GM12878 (cell line): ENCODE results near the gene ANKRD16. TPM values are rescaled to one million over a fixed set of nuclear protein-coding genes. Genes with fewer than 3 reads are reported as not detected.

ENCODE experiments used
- ATF3 ChIP-seq: IDR thresholded peaks from 2 replicates; pipeline ENCODE4 v1.6.1; 2011; ENCODE audit warnings: low read depth, mild to moderate bottlenecking, low read length, moderate library complexity, borderline replicate concordance; ENCODE audit errors: extremely low read depth
- CHD4 ChIP-seq: fragments of 200-600 bp; sonication (generic); IDR thresholded peaks from 2 replicates; pipeline ENCODE4 v1.6.1; 2016; ENCODE audit warnings: mild to moderate bottlenecking
- EED ChIP-seq: sonication (generic); IDR thresholded peaks from 2 replicates; pipeline ENCODE4 v1.6.1; 2016; ENCODE audit warnings: antibody characterized with exemption, low read depth
- EZH2 ChIP-seq: IDR thresholded peaks from 2 replicates; pipeline ENCODE4 v1.6.1; 2012; ENCODE audit warnings: low read depth, mild to moderate bottlenecking, control low read depth, inconsistent platforms, low read length, borderline replicate concordance; ENCODE audit not compliant: control insufficient read depth
- FOS ChIP-seq: IDR thresholded peaks from 3 replicates; pipeline ENCODE4 v1.6.1; 2011; ENCODE audit warnings: borderline replicate concordance; ENCODE audit not compliant: insufficient read length; ENCODE audit errors: extremely low read depth
- GABPA ChIP-seq: IDR thresholded peaks from 2 replicates; pipeline ENCODE4 v1.6.1; 2014; ENCODE audit warnings: antibody characterized with exemption, low read depth, mild to moderate bottlenecking, inconsistent platforms
- IKZF2 ChIP-seq, 2 experiments: fragments of 450-650 bp; IDR thresholded peaks; 2 replicates each; pipeline ENCODE4 v1.6.1; 2017; ENCODE audit warnings: mild to moderate bottlenecking in 2 of 2, moderate library complexity in 2 of 2
- IRF3 ChIP-seq: fragments of 450-650 bp; IDR thresholded peaks from 2 replicates; pipeline ENCODE4 v1.6.1; 2014; ENCODE audit warnings: mild to moderate bottlenecking
- MAX ChIP-seq: IDR thresholded peaks from 2 replicates; pipeline ENCODE4 v1.6.1; 2012; ENCODE audit warnings: low read depth, low read length, improper control_type of control experiment
- NR2C1 ChIP-seq: fragments of 450-650 bp; IDR thresholded peaks from 2 replicates; pipeline ENCODE4 v1.6.1; 2017; ENCODE audit warnings: antibody characterized with exemption, mild to moderate bottlenecking, moderate library complexity
- POLR2AphosphoS5 ChIP-seq: IDR thresholded peaks from 2 replicates; pipeline ENCODE4 v1.6.1; 2011; ENCODE audit warnings: mild to moderate bottlenecking, low read length, inconsistent platforms
- RBBP5 ChIP-seq: fragments of 200-600 bp; sonication (generic); conservative IDR thresholded peaks from 2 replicates; pipeline ENCODE4 v1.6.1; 2016
- RELB ChIP-seq: fragments of 450-650 bp; IDR thresholded peaks from 2 replicates; pipeline ENCODE4 v1.6.1; 2017; ENCODE audit warnings: low read depth, mild to moderate bottlenecking, moderate library complexity
- RFX5 ChIP-seq: IDR thresholded peaks from 2 replicates; pipeline ENCODE4 v1.6.1; 2011; ENCODE audit warnings: low read depth, low read length, improper control_type of control experiment
- SMAD5 ChIP-seq: IDR thresholded peaks from 2 replicates; pipeline ENCODE4 v1.6.1; 2016; ENCODE audit warnings: antibody characterized with exemption, low read depth
- SREBF1 ChIP-seq: IDR thresholded peaks from 2 replicates; pipeline ENCODE4 v1.6.1; 2012; ENCODE audit warnings: mild to moderate bottlenecking, low read length
- ZNF622 ChIP-seq: fragments of 450-650 bp; IDR thresholded peaks from 2 replicates; pipeline ENCODE4 v1.6.1; 2017; ENCODE audit warnings: mild to moderate bottlenecking, inconsistent platforms
- polyA plus RNA-seq, 11 experiments: library from polyadenylated mRNA; depleted of rRNA in 4 of 11; unstranded in 6 of 11; stranded (reverse) in 5 of 11; fragments of >200 nt; fragmentation: Nextera tagmentation in 4 of 11; fragmentation: Illumina TruSeq in 1 of 11; extraction: Ambion mirVana in 4 of 11; extraction: Trizol in 1 of 11; gene quantifications; 1 replicate in 1 of 11; 2 replicates in 10 of 11; pipeline versions ENCODE4 v1.2.1 to v1.2.3, GENCODE V29; 2011 to 2016; ENCODE audit warnings: inconsistent platforms in 2 of 11, missing spikeins in 2 of 11, low read depth in 1 of 11
- total RNA-seq, 4 experiments: library from RNA; depleted of rRNA in 3 of 4; stranded (reverse); fragments of >200 nt in 3 of 4; fragmentation: Illumina TruSeq in 1 of 4; extraction: Trizol in 1 of 4; gene quantifications; 2 replicates each; pipeline versions ENCODE4 v1.2.1 to v1.2.3, GENCODE V29; 2013 to 2021
- TF ChIP-seq, protein P1 (sequence below), 3 experiments: IDR thresholded peaks in 2 of 3; conservative IDR thresholded peaks in 1 of 3; 2 replicates each; pipeline ENCODE4 v1.5.1; 2011; ENCODE audit warnings: low read depth in 3 of 3, low read length in 3 of 3, mild to moderate bottlenecking in 3 of 3, control low read depth in 2 of 3, moderate library complexity in 2 of 3, inconsistent platforms in 1 of 3, mixed read lengths in 1 of 3; ENCODE audit not compliant: control insufficient read depth in 2 of 3, insufficient read depth in 1 of 3; ENCODE audit errors: extremely low read depth in 1 of 3
- TF ChIP-seq, protein P2 (sequence below): fragments of 450-650 bp; IDR thresholded peaks from 2 replicates; pipeline ENCODE4 v1.6.1; 2016; ENCODE audit warnings: mild to moderate bottlenecking, moderate library complexity, borderline replicate concordance

The ANKRD16 gene
- total and polyA plus RNA-seq, 10 of the 15 experiments (the other 5 are each of a cell fraction or from before 2014, with no cell fraction given), result 0.57 to 13.6 (median 4.4) TPM

DNA sequence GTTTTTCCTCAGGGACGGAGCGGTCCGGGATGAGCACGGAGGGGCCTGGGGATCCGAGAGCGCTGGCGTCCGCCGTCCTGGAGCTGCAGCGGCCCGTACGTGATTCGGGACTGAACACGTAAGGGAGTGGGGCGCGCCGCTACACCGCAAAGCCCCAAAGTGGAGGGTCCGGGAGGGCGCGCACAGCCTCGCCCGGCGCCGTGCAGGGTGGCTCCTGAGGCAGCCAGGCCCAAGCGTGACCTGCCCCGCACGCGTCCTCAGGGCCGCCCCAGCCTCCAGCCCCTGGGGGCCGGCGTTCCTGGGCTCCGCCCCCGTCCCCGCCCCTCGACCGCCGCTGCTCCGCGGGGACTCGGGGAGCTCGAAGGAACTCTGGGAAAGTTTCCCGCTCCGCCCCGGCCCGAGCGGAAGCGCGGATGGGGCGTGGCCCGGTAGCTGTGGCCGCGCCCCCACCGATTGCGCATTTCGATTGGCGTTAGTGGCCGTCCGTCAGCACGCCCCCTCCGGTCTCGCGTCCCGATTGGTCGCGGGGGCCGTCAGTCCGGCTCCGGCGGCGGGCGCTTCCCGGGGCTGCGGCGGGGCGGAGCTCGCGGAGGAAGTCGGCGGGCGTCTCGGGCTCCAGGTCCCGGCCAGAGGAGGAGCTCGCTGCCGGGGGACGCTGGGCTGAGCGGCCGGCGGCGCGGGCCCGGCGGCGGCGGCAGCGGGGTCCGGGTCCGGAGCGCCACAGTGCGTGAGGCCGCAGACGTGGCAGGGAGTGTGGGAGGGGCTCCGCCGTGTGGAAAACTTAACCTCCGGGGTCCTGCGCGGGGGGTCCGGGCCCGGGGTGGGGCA, at the start of gene ANKRD16, which contains the start of gene FBH1 (continued):
- TF ChIP-seq IKZF2 (IDR thresholded peaks at IDR 0.05), result peak; percentile 61 to 89; a peak in 3 of 4 replicates
- TF ChIP-seq CHD4, result no peak
- no peak for TF ChIP-seq EZH2
- TF ChIP-seq RBBP5, result no peak
- TF ChIP-seq GABPA, result peak; percentile 90
- peak; percentile 84 for TF ChIP-seq FOS
- TF ChIP-seq ATF3, result no peak
- TF ChIP-seq, protein P1, sequence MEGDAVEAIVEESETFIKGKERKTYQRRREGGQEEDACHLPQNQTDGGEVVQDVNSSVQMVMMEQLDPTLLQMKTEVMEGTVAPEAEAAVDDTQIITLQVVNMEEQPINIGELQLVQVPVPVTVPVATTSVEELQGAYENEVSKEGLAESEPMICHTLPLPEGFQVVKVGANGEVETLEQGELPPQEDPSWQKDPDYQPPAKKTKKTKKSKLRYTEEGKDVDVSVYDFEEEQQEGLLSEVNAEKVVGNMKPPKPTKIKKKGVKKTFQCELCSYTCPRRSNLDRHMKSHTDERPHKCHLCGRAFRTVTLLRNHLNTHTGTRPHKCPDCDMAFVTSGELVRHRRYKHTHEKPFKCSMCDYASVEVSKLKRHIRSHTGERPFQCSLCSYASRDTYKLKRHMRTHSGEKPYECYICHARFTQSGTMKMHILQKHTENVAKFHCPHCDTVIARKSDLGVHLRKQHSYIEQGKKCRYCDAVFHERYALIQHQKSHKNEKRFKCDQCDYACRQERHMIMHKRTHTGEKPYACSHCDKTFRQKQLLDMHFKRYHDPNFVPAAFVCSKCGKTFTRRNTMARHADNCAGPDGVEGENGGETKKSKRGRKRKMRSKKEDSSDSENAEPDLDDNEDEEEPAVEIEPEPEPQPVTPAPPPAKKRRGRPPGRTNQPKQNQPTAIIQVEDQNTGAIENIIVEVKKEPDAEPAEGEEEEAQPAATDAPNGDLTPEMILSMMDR (IDR thresholded peaks at IDR 0.05 in 2 of 3, conservative IDR thresholded peaks at IDR 0.05 in 1 of 3; ENCODE audit: control insufficient read depth in 2 of 3, extremely low read depth in 1 of 3, insufficient read depth in 1 of 3, low read depth in 3 of 3, low read length in 3 of 3), result peak in 1 of 3 experiments; percentile 2; a peak in 1 of 6 replicates
- no peak for TF ChIP-seq ZNF622
- peak; percentile 69 for TF ChIP-seq POLR2AphosphoS5
- peak; percentile 32; the same call in 1 of the 2 replicates for TF ChIP-seq EED
- TF ChIP-seq RELB, result 0 out of 2 replicates have a peak, but pooled peaks have one; percentile 32
- peak; percentile 88 for TF ChIP-seq MAX
- TF ChIP-seq SREBF1, result 0 out of 2 replicates have a peak, but pooled peaks have one; percentile 29
- TF ChIP-seq IRF3, result peak; percentile 99
- peak; percentile 71 for TF ChIP-seq NR2C1
- TF ChIP-seq RFX5, result no peak
- 0 out of 2 replicates have a peak, but pooled peaks have one; percentile 39 for TF ChIP-seq SMAD5
- TF ChIP-seq, protein P2, sequence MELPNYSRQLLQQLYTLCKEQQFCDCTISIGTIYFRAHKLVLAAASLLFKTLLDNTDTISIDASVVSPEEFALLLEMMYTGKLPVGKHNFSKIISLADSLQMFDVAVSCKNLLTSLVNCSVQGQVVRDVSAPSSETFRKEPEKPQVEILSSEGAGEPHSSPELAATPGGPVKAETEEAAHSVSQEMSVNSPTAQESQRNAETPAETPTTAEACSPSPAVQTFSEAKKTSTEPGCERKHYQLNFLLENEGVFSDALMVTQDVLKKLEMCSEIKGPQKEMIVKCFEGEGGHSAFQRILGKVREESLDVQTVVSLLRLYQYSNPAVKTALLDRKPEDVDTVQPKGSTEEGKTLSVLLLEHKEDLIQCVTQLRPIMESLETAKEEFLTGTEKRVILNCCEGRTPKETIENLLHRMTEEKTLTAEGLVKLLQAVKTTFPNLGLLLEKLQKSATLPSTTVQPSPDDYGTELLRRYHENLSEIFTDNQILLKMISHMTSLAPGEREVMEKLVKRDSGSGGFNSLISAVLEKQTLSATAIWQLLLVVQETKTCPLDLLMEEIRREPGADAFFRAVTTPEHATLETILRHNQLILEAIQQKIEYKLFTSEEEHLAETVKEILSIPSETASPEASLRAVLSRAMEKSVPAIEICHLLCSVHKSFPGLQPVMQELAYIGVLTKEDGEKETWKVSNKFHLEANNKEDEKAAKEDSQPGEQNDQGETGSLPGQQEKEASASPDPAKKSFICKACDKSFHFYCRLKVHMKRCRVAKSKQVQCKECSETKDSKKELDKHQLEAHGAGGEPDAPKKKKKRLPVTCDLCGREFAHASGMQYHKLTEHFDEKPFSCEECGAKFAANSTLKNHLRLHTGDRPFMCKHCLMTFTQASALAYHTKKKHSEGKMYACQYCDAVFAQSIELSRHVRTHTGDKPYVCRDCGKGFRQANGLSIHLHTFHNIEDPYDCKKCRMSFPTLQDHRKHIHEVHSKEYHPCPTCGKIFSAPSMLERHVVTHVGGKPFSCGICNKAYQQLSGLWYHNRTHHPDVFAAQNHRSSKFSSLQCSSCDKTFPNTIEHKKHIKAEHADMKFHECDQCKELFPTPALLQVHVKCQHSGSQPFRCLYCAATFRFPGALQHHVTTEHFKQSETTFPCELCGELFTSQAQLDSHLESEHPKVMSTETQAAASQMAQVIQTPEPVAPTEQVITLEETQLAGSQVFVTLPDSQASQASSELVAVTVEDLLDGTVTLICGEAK, result peak; percentile 91
